Central memory CD8-positive, alpha-beta T cell (primary cell): ENCODE measurements around the gene EIF3L.

Source experiments
- ATAC-seq: fragments of 150-1000 bp; cut with Tn5 transposase; replicated peaks from 2 replicates; pipeline ENCODE4 v1.10.0; 2022; ENCODE audit warnings: mild to moderate bottlenecking, moderate FRiP score, moderate number of reproducible peaks; ENCODE audit not compliant: poor library complexity, severe bottlenecking; ENCODE audit errors: extremely low read depth
- DNase-seq, 2 donors: peaks; one replicate each; pipeline ENCODE4 v3.0.0; 2021; ENCODE audit warnings: low spot score in 2 of 2
- H3K27ac Mint-ChIP-seq: one replicate; pipeline ENCODE4 v1.8.0; 2022; ENCODE audit warnings: low read depth, mild to moderate bottlenecking, moderate library complexity, mixed read lengths
- H3K27me3 Mint-ChIP-seq: one replicate; pipeline ENCODE4 v1.8.0; 2022; ENCODE audit warnings: mixed read lengths
- H3K36me3 Mint-ChIP-seq: one replicate; pipeline ENCODE4 v1.8.0; 2022; ENCODE audit warnings: mild to moderate bottlenecking, moderate library complexity, mixed read lengths; ENCODE audit not compliant: insufficient read depth
- H3K4me1 Mint-ChIP-seq: one replicate; pipeline ENCODE4 v1.8.0; 2022; ENCODE audit warnings: mixed read lengths
- H3K4me3 Mint-ChIP-seq: one replicate; pipeline ENCODE4 v1.8.0; 2022; ENCODE audit warnings: mild to moderate bottlenecking, moderate library complexity, mixed read lengths
- H3K9me3 Mint-ChIP-seq: one replicate; pipeline ENCODE4 v1.8.0; 2022; ENCODE audit warnings: mixed read lengths

EIF3L gene

GRCh38 chr22:37807410-37808293, 41.6 kb upstream of the EIF3L start, which contains the start of gene GCAT:
TSS of gene GCAT (plus strand) at chr22:37807934. CDS start at chr22:37807968, 34 bp downstream.
- Mint-ChIP-seq H3K27me3 (peaks cover 60% of the 10 kb centered on the region), H3K4me3 (peak within 1 kb of the TSS; percentile 61), H3K4me1 (peaks cover 38% of the 10 kb centered on the region), H3K27ac (no peak within 1 kb of the TSS), H3K9me3 (no peaks in the 10 kb centered on the region), H3K36me3 (peaks cover 5% of the 10 kb centered on the region)
- ATAC-seq (peak; percentile 84), DNase-seq (peak; percentile 44 to 61)

GRCh38 chr22:37808294-37808657, 40.9 kb upstream of the EIF3L start:
- ATAC-seq, result no peak
- Mint-ChIP-seq H3K4me1 (peaks cover 31% of the 10 kb centered on the region), H3K36me3 (peaks cover 5% of the 10 kb centered on the region), H3K9me3 (no peaks in the 10 kb centered on the region), H3K4me3 (peak overlapping the region; percentile 61), H3K27me3 (peaks cover 54% of the 10 kb centered on the region), H3K27ac (no peak overlapping the region)
- no peak for DNase-seq

- peaks cover 40% of the 10 kb centered on the region for H3K27me3 Mint-ChIP-seq
- no peak for ATAC-seq
- DNase-seq, result no peak
- H3K27ac Mint-ChIP-seq, result no peak overlapping the region
- no peak overlapping the region for H3K4me3 Mint-ChIP-seq
- H3K4me1 Mint-ChIP-seq, result peaks cover 24% of the 10 kb centered on the region
- peaks cover 9% of the 10 kb centered on the region for H3K36me3 Mint-ChIP-seq
- no peaks in the 10 kb centered on the region for H3K9me3 Mint-ChIP-seq
Observed at GRCh38 chr22:37809672-37810333, 39.4 kb upstream of the EIF3L start.

GRCh38 chr22:37811867-37812266, 37.4 kb upstream of the EIF3L start:
- Mint-ChIP-seq H3K4me1 (peaks cover 10% of the 10 kb centered on the region), H3K27me3 (peaks cover 31% of the 10 kb centered on the region), H3K27ac (no peak overlapping the region), H3K4me3 (no peak overlapping the region), H3K36me3 (peaks cover 4% of the 10 kb centered on the region), H3K9me3 (no peaks in the 10 kb centered on the region)
- ATAC-seq (no peak), DNase-seq (no peak)

- Mint-ChIP-seq H3K4me1 (peaks cover 7% of the 10 kb centered on the region), H3K9me3 (no peaks in the 10 kb centered on the region), H3K4me3 (no peak overlapping the region), H3K36me3 (peaks cover 4% of the 10 kb centered on the region), H3K27ac (no peak overlapping the region), H3K27me3 (peaks cover 25% of the 10 kb centered on the region)
- DNase-seq (no peak), ATAC-seq (no peak)
Observed at GRCh38 chr22:37812869-37813678, 36.1 kb upstream of the EIF3L start.

GRCh38 chr22:37815593-37815992, 33.6 kb upstream of the EIF3L start:
- DNase-seq (no peak), ATAC-seq (no peak)
- no peak overlapping the region for H3K27ac Mint-ChIP-seq
- H3K9me3 Mint-ChIP-seq, result no peaks in the 10 kb centered on the region
- H3K36me3 Mint-ChIP-seq, result peaks cover 4% of the 10 kb centered on the region
- H3K27me3 Mint-ChIP-seq, result peaks cover 10% of the 10 kb centered on the region
- no peaks in the 10 kb centered on the region for H3K4me1 Mint-ChIP-seq
- no peak overlapping the region for H3K4me3 Mint-ChIP-seq

GRCh38 chr22:37816543-37817180, 32.6 kb upstream of the EIF3L start:
- no peaks in the 10 kb centered on the region for H3K4me1 Mint-ChIP-seq
- H3K36me3 Mint-ChIP-seq, result peaks cover 4% of the 10 kb centered on the region
- no peaks in the 10 kb centered on the region for H3K9me3 Mint-ChIP-seq
- DNase-seq, result no peak
- no peak overlapping the region for H3K27ac Mint-ChIP-seq
- ATAC-seq, result no peak
- H3K4me3 Mint-ChIP-seq, result no peak overlapping the region
- peaks cover 12% of the 10 kb centered on the region for H3K27me3 Mint-ChIP-seq

- Mint-ChIP-seq H3K27ac (no peak overlapping the region), H3K27me3 (peaks cover 19% of the 10 kb centered on the region), H3K4me3 (peak overlapping the region; percentile 52), H3K36me3 (peaks cover 4% of the 10 kb centered on the region), H3K9me3 (no peaks in the 10 kb centered on the region), H3K4me1 (no peaks in the 10 kb centered on the region)
- ATAC-seq, result peak; percentile 74
- peak; percentile 61 to 78 for DNase-seq
Observed at GRCh38 chr22:37817705-37818408, 31.4 kb upstream of the EIF3L start.

GRCh38 chr22:37818409-37819104, 30.7 kb upstream of the EIF3L start:
- H3K9me3 Mint-ChIP-seq, result no peaks in the 10 kb centered on the region
- H3K4me3 Mint-ChIP-seq, result peak overlapping the region; percentile 36
- peaks cover 4% of the 10 kb centered on the region for H3K36me3 Mint-ChIP-seq
- no peaks in the 10 kb centered on the region for H3K4me1 Mint-ChIP-seq
- ATAC-seq (peak; percentile 70), DNase-seq (peak; percentile 41 to 49)
- H3K27me3 Mint-ChIP-seq, result peaks cover 19% of the 10 kb centered on the region
- no peak overlapping the region for H3K27ac Mint-ChIP-seq

- H3K4me3 Mint-ChIP-seq, result peak overlapping the region; percentile 36
- ATAC-seq, result no peak
- H3K36me3 Mint-ChIP-seq, result peaks cover 4% of the 10 kb centered on the region
- H3K27ac Mint-ChIP-seq, result no peak overlapping the region
- no peak for DNase-seq
- H3K9me3 Mint-ChIP-seq, result no peaks in the 10 kb centered on the region
- peaks cover 19% of the 10 kb centered on the region for H3K27me3 Mint-ChIP-seq
- no peaks in the 10 kb centered on the region for H3K4me1 Mint-ChIP-seq
Observed at GRCh38 chr22:37819105-37819433, 30.1 kb upstream of the EIF3L start.

- Mint-ChIP-seq H3K27ac (no peak overlapping the region), H3K36me3 (no peaks in the 10 kb centered on the region), H3K4me3 (no peak overlapping the region), H3K9me3 (no peaks in the 10 kb centered on the region), H3K27me3 (peaks cover 19% of the 10 kb centered on the region), H3K4me1 (no peaks in the 10 kb centered on the region)
- ATAC-seq, result no peak
- no peak for DNase-seq
Observed at GRCh38 chr22:37820350-37820749, 28.9 kb upstream of the EIF3L start.
